K562 (cell line): ENCODE measurements around the gene TTC39A. TPM values are rescaled to one million over a fixed set of nuclear protein-coding genes. Genes with fewer than 3 reads are reported as not detected.
A peak's percentile ranks its signal among the peaks of the same experiment; 100 is the strongest.

ENCODE experiments used
- BCLAF1 ChIP-seq, 2 experiments: fragments of 450-650 bp in 1 of 2; IDR thresholded peaks; 2 replicates each; pipeline ENCODE4 v1.6.1; 2011 to 2017; ENCODE audit warnings: low read depth in 2 of 2, antibody characterized with exemption in 1 of 2, borderline replicate concordance in 1 of 2, low read length in 1 of 2, mild to moderate bottlenecking in 1 of 2, mixed read lengths in 1 of 2; ENCODE audit not compliant: control insufficient read depth in 1 of 2
- BCOR ChIP-seq: fragments of 450-650 bp; IDR thresholded peaks from 2 replicates; pipeline ENCODE4 v1.6.1; 2016
- C11orf30 ChIP-seq: fragments of 450-650 bp; IDR thresholded peaks from 2 replicates; pipeline ENCODE4 v1.6.1; 2016; ENCODE audit warnings: low read depth, mild to moderate bottlenecking
- CAMTA2 ChIP-seq: fragments of 250-450 bp; sonication (Bioruptor Pico); conservative IDR thresholded peaks from 2 replicates; pipeline ENCODE4 v1.5.1; 2022
- CBFA2T2 ChIP-seq: fragments of 450-650 bp; conservative IDR thresholded peaks from 2 replicates; pipeline ENCODE4 v1.6.1; 2017; ENCODE audit warnings: mild to moderate bottlenecking
- CC2D1A ChIP-seq: fragments of 450-650 bp; IDR thresholded peaks from 2 replicates; pipeline ENCODE4 v1.6.1; 2017; ENCODE audit warnings: mild to moderate bottlenecking
- CHD4 ChIP-seq: fragments of 200-600 bp; sonication (generic); IDR thresholded peaks from 3 replicates; pipeline ENCODE4 v1.6.1; 2012; ENCODE audit warnings: low read depth, mild to moderate bottlenecking, mixed read lengths, low read length, inconsistent platforms; ENCODE audit not compliant: insufficient read depth, insufficient replicate concordance, poor library complexity, severe bottlenecking
- DMBX1 ChIP-seq: fragments of 250-450 bp; sonication (Bioruptor Pico); IDR thresholded peaks from 2 replicates; pipeline ENCODE4 v1.8.0; 2022; ENCODE audit warnings: inconsistent platforms, mild to moderate bottlenecking, moderate library complexity, borderline replicate concordance
- ELK1 ChIP-seq: sonication (generic); formaldehyde crosslinking; IDR thresholded peaks from 2 replicates; pipeline ENCODE4 v1.8.1; 2022; ENCODE audit warnings: missing genetic modification reagents
- ESRRB ChIP-seq: fragments of 250-450 bp; sonication (Bioruptor Pico); IDR thresholded peaks from 2 replicates; pipeline ENCODE4 v1.5.0; 2020; ENCODE audit warnings: mild to moderate bottlenecking, moderate library complexity, borderline replicate concordance
- GABPB1 ChIP-seq: sonication (generic); formaldehyde crosslinking; IDR thresholded peaks from 2 replicates; pipeline ENCODE4 v1.8.0; 2022; ENCODE audit warnings: mild to moderate bottlenecking, missing genetic modification reagents
- GATAD2A ChIP-seq: fragments of 450-650 bp; IDR thresholded peaks from 2 replicates; pipeline ENCODE4 v1.6.1; 2017
- HDAC1 ChIP-seq, 2 experiments: fragments of 450-650 bp; IDR thresholded peaks; 2 replicates each; pipeline ENCODE4 v1.6.1; 2016 to 2017; ENCODE audit warnings: inconsistent platforms in 1 of 2, mild to moderate bottlenecking in 1 of 2, moderate library complexity in 1 of 2
- MCM5 ChIP-seq: fragments of 450-650 bp; IDR thresholded peaks from 2 replicates; pipeline ENCODE4 v1.6.1; 2016; ENCODE audit warnings: low read depth
- MCM7 ChIP-seq, 2 experiments: fragments of 450-650 bp; IDR thresholded peaks; 2 replicates each; pipeline ENCODE4 v1.6.1; 2016 to 2018
- MTA3 ChIP-seq: fragments of 450-650 bp; formaldehyde crosslinking; IDR thresholded peaks from 2 replicates; pipeline ENCODE4 v1.6.1; 2017; ENCODE audit warnings: mild to moderate bottlenecking, borderline replicate concordance
- MXD1 ChIP-seq: fragments of 250-450 bp; sonication (Bioruptor Pico); IDR thresholded peaks from 2 replicates; pipeline ENCODE4 v1.8.0; 2021; ENCODE audit warnings: borderline replicate concordance, mild to moderate bottlenecking, moderate library complexity; ENCODE audit not compliant: poor library complexity, severe bottlenecking
- NEUROD1 ChIP-seq: fragments of 150-350 bp; IDR thresholded peaks from 2 replicates; pipeline ENCODE4 v1.6.1; 2014; ENCODE audit warnings: borderline replicate concordance, low read length, low read depth; ENCODE audit not compliant: partially characterized antibody
- OTX1 ChIP-seq: fragments of 450-650 bp; formaldehyde crosslinking; IDR thresholded peaks from 2 replicates; pipeline ENCODE4 v1.4.0; 2022; ENCODE audit warnings: mild to moderate bottlenecking
- POLR2AphosphoS2 ChIP-seq: IDR thresholded peaks from 2 replicates; pipeline ENCODE4 v1.6.1; 2012; ENCODE audit warnings: low read length, improper control_type of control experiment
- SRSF3 ChIP-seq: fragments of 200-400 bp; formaldehyde crosslinking; IDR thresholded peaks from 2 replicates; pipeline ENCODE4 v1.6.1; 2016; ENCODE audit warnings: mild to moderate bottlenecking, low read length, moderate library complexity; ENCODE audit not compliant: insufficient read depth
- U2AF1 ChIP-seq: fragments of 200-400 bp; formaldehyde crosslinking; optimal IDR thresholded peaks from 2 replicates; pipeline ENCODE3; 2017; ENCODE audit warnings: mild to moderate bottlenecking, low read depth, low read length, moderate library complexity
- ZNF282 ChIP-seq: sonication (generic); formaldehyde crosslinking; IDR thresholded peaks from 2 replicates; pipeline ENCODE4 v1.8.1; 2023; ENCODE audit warnings: missing genetic modification reagents
- ZNF347 ChIP-seq: fragments of 450-650 bp; formaldehyde crosslinking; IDR thresholded peaks from 2 replicates; pipeline ENCODE4 v1.4.0; 2020; ENCODE audit warnings: low read depth, mild to moderate bottlenecking, moderate library complexity
- ZNF586 ChIP-seq: fragments of 450-650 bp; formaldehyde crosslinking; conservative IDR thresholded peaks from 2 replicates; pipeline ENCODE4 v1.4.0; 2020; ENCODE audit warnings: mild to moderate bottlenecking, moderate library complexity
- polyA plus RNA-seq, 8 experiments: library from polyadenylated mRNA; depleted of rRNA in 4 of 8; stranded (reverse) in 5 of 8; unstranded in 3 of 8; fragments of >200 nt; fragmentation: Nextera tagmentation in 2 of 8; fragmentation: Illumina TruSeq in 1 of 8; extraction: Ambion mirVana in 2 of 8; extraction: Trizol in 1 of 8; gene quantifications; 2 replicates each; pipeline versions ENCODE4 v1.2.1 to v1.2.3, GENCODE V29; 2011 to 2014; ENCODE audit warnings: inconsistent platforms in 1 of 8, missing spikeins in 1 of 8
- total RNA-seq, 7 experiments: library from RNA; depleted of rRNA in 6 of 7; stranded (reverse); fragments of >200 nt in 6 of 7; fragmentation: Illumina TruSeq in 2 of 7; extraction: Trizol in 2 of 7; gene quantifications; 2 replicates each; pipeline versions ENCODE4 v1.2.1 to v1.2.3, GENCODE V29; 2011 to 2021; ENCODE audit warnings: low replicate concordance in 1 of 7
- TF ChIP-seq, protein P1 (sequence below): sonication (generic); formaldehyde crosslinking; IDR thresholded peaks from 2 replicates; pipeline ENCODE4 v1.8.0; 2022; ENCODE audit warnings: missing genetic modification reagents, mild to moderate bottlenecking, moderate library complexity, borderline replicate concordance

Gene TTC39A
- total and polyA plus RNA-seq, 9 of the 15 experiments (the other 6 are each of a cell fraction or from before 2014, with no cell fraction given): 0.18 to 0.82 (median 0.35) TPM

DNA sequence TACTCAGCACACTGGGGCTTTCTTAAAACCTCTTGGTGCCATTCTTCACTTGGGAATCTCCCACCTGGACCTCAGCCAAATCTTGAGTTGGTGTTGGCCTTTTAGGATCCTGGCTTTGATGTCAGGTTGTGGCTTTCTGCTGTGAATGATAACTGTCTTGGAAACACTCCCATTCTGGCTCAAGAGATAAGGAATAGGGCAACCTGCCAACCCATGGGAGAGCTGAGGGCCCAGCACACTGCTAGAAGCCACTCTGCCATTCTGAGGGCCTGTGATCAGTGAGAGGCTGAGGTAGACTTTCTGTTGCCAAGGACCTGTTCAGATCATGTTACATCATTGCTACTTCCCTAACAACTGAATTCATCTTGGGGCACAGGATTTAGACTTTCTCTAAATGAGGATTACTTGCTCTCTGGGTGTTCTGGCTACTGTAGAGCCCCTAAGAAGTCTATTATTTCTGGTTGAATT lies 45.8 kb downstream of the TTC39A start (continued):
- TF ChIP-seq ZNF347 (CRISPR knock-in tag): no peak
- TF ChIP-seq HDAC1 (IDR thresholded peaks at IDR 0.05): peak in 1 of 2 experiments; percentile 91; a peak in 2 of 4 replicates
- TF ChIP-seq CBFA2T2: peak; percentile 97
- TF ChIP-seq NEUROD1: peak; percentile 94
- no peak for TF ChIP-seq MXD1
- no peak for TF ChIP-seq ESRRB (CRISPR knock-in tag)
- no peak for TF ChIP-seq U2AF1
- TF ChIP-seq ZNF586 (CRISPR knock-in tag): no peak
- TF ChIP-seq ELK1 (CRISPR knock-in tag): no peak
- TF ChIP-seq C11orf30: no peak
- no peak for TF ChIP-seq MCM7 (IDR thresholded peaks at IDR 0.05)
- TF ChIP-seq SRSF3: no peak
- TF ChIP-seq BCLAF1 (IDR thresholded peaks at IDR 0.05; ENCODE audit: borderline replicate concordance in 1 of 2, control insufficient read depth in 1 of 2, low read depth in 2 of 2, low read length in 1 of 2): no peak
- peak; percentile 85 for TF ChIP-seq OTX1 (CRISPR knock-in tag)
- TF ChIP-seq, protein P1, sequence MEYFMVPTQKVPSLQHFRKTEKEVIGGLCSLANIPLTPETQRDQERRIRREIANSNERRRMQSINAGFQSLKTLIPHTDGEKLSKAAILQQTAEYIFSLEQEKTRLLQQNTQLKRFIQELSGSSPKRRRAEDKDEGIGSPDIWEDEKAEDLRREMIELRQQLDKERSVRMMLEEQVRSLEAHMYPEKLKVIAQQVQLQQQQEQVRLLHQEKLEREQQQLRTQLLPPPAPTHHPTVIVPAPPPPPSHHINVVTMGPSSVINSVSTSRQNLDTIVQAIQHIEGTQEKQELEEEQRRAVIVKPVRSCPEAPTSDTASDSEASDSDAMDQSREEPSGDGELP (CRISPR knock-in tag): peak; percentile 69
- TF ChIP-seq CC2D1A: peak; percentile 81
- TF ChIP-seq DMBX1 (CRISPR knock-in tag): peak; percentile 68
- TF ChIP-seq CAMTA2 (CRISPR knock-in tag): no peak
- peak; percentile 60; the same call in 1 of the 2 replicates for TF ChIP-seq BCOR
- no peak for TF ChIP-seq POLR2AphosphoS2
- TF ChIP-seq GATAD2A: peak; percentile 91
- TF ChIP-seq ZNF282 (CRISPR knock-in tag): no peak
- no peak for TF ChIP-seq CHD4
- no peak for TF ChIP-seq MCM5
- no peak for TF ChIP-seq GABPB1 (CRISPR knock-in tag)
- TF ChIP-seq MTA3: peak; percentile 95
